Ascending aorta (tissue), 2 donors: Measurements from ENCODE around the gene SLC44A5. TPM values are rescaled to one million over a fixed set of nuclear protein-coding genes. Genes with fewer than 3 reads are reported as not detected.

Experiments
- DNase-seq, 2 donors: peaks; one replicate each; pipeline ENCODE4 v3.0.0-alpha.2; 2019; ENCODE audit warnings: low spot score in 2 of 2
- H3K27ac ChIP-seq, 2 donors: fragments of 200-600 bp; sonication (generic); one replicate each; pipeline ENCODE4 v1.5.1; 2016 to 2017; ENCODE audit warnings: mild to moderate bottlenecking in 1 of 2
- H3K27me3 ChIP-seq: fragments of 200-600 bp; sonication (generic); one replicate; pipeline ENCODE4 v1.5.1; 2017
- H3K36me3 ChIP-seq, 2 donors: fragments of 200-600 bp; sonication (generic); one replicate each; pipeline ENCODE4 v1.5.1; 2016
- H3K4me1 ChIP-seq, 2 donors: fragments of 200-600 bp; sonication (generic); one replicate each; pipeline ENCODE4 v1.5.1; 2016 to 2017; ENCODE audit warnings: mild to moderate bottlenecking in 1 of 2
- H3K4me3 ChIP-seq, 2 donors: fragments of 200-600 bp; sonication (generic); one replicate each; pipeline ENCODE4 v1.5.1; 2016 to 2017; ENCODE audit warnings: mild to moderate bottlenecking in 1 of 2
- H3K9me3 ChIP-seq, 2 donors: fragments of 200-600 bp; sonication (generic); one replicate each; pipeline ENCODE4 v1.5.1; 2016
- intact Hi-C: fragments of 100-400 bp; cut with DNase I; formaldehyde crosslinking; loops from one replicate; pipeline ENCODE4 v1.15.1; 2023
- total RNA-seq: library from RNA; depleted of rRNA; stranded (reverse); fragments of >200 nt; gene quantifications from one replicate; pipeline ENCODE4 v1.1.0, GENCODE V29; 2016
- TF ChIP-seq, protein P1 (sequence below), 3 experiments: fragments of 200-600 bp in 2 of 3; fragments of 450-650 bp in 1 of 3; sonication (generic) in 2 of 3; IDR thresholded peaks; one replicate each; pipeline ENCODE4 v1.5.1; 2016 to 2019; ENCODE audit warnings: antibody characterized with exemption in 3 of 3, mild to moderate bottlenecking in 1 of 3, moderate library complexity in 1 of 3

The SLC44A5 gene
- total RNA-seq, 1 donor from 2014 or later, result not detected

GRCh38 chr1:75440274-75440673 lies 170.6 kb downstream of the SLC44A5 start:
- intact Hi-C loops, result no loop called here
- DNase-seq, result no peak
- H3K4me3 ChIP-seq, result no peak overlapping the region
- H3K36me3 ChIP-seq, result no peaks in the 10 kb centered on the region
- no peaks in the 10 kb centered on the region for H3K9me3 ChIP-seq
- TF ChIP-seq, protein P1, sequence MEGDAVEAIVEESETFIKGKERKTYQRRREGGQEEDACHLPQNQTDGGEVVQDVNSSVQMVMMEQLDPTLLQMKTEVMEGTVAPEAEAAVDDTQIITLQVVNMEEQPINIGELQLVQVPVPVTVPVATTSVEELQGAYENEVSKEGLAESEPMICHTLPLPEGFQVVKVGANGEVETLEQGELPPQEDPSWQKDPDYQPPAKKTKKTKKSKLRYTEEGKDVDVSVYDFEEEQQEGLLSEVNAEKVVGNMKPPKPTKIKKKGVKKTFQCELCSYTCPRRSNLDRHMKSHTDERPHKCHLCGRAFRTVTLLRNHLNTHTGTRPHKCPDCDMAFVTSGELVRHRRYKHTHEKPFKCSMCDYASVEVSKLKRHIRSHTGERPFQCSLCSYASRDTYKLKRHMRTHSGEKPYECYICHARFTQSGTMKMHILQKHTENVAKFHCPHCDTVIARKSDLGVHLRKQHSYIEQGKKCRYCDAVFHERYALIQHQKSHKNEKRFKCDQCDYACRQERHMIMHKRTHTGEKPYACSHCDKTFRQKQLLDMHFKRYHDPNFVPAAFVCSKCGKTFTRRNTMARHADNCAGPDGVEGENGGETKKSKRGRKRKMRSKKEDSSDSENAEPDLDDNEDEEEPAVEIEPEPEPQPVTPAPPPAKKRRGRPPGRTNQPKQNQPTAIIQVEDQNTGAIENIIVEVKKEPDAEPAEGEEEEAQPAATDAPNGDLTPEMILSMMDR (IDR thresholded peaks at IDR 0.05), result no peak
- no peaks in the 10 kb centered on the region for H3K4me1 ChIP-seq
- no peak overlapping the region for H3K27ac ChIP-seq
- no peaks in the 10 kb centered on the region for H3K27me3 ChIP-seq

GRCh38 chr1:75438355-75438754 lies 172.6 kb downstream of the SLC44A5 start:
- Histone ChIP-seq H3K36me3 (no peaks in the 10 kb centered on the region), H3K9me3 (no peaks in the 10 kb centered on the region), H3K27me3 (no peaks in the 10 kb centered on the region), H3K4me1 (no peaks in the 10 kb centered on the region), H3K27ac (no peak overlapping the region), H3K4me3 (no peak overlapping the region)
- no peak for DNase-seq
- intact Hi-C loops, result no loop called here
- TF ChIP-seq, protein P1 (IDR thresholded peaks at IDR 0.05), result no peak

DNA sequence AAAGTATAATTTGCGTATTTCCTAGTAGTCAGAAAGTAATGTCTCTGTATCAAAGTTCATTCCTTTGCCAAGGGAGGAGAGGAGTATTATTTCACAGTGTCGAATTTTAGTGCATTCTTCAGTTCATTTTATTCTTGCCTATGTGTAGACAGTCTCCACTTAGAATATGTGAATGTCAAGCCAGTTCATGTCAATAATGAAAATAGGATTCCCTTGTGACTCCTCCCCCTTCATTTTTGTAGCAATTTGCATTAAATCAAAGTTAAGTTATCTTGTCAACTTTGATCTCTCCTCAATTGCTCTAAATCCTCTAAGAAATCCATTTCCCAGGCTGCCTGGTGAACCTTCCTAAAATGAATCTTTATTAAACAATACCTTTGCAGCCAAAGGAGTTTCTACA lies 179.1 kb downstream of the SLC44A5 start:
- no peaks in the 10 kb centered on the region for H3K4me1 ChIP-seq

GRCh38 chr1:75430526-75430925 lies 180.4 kb downstream of the SLC44A5 start:
- no peak overlapping the region for H3K4me3 ChIP-seq
- no peaks in the 10 kb centered on the region for H3K27me3 ChIP-seq
- intact Hi-C loops, result no loop called here
- TF ChIP-seq, protein P1 (IDR thresholded peaks at IDR 0.05), result no peak
- H3K27ac ChIP-seq, result no peak overlapping the region
- H3K9me3 ChIP-seq, result no peaks in the 10 kb centered on the region
- H3K36me3 ChIP-seq, result no peaks in the 10 kb centered on the region
- no peak for DNase-seq
- no peaks in the 10 kb centered on the region for H3K4me1 ChIP-seq

More for the DNA sequence above, 179.1 kb downstream of the SLC44A5 start:
- H3K27ac ChIP-seq, result no peak overlapping the region
- no peak for DNase-seq
- intact Hi-C loops, result no loop called here
- no peaks in the 10 kb centered on the region for H3K27me3 ChIP-seq
- no peaks in the 10 kb centered on the region for H3K9me3 ChIP-seq
- H3K36me3 ChIP-seq, result no peaks in the 10 kb centered on the region
- H3K4me3 ChIP-seq, result no peak overlapping the region
- TF ChIP-seq, protein P1 (IDR thresholded peaks at IDR 0.05), result no peak

DNA sequence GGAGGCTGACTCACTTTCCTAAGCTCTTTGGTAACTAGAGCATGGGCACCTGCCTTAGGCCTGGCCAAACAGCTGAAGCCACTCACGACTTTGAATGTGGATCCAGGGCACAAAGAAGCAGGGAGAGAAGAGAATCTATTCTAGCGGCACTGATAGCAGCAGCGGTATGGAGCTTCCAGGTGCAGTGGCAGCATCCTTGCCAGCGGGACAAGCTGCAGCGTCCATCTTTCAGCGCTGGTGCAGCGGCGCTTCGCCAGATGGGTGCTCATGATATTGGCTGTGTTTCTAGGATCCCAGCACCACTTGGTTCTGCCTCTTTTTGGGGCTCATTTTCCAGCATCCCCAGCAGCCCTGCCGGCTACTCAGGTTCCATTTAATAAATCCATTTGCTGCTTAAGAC lies 184.2 kb downstream of the SLC44A5 start:
- H3K4me3 ChIP-seq, result no peak overlapping the region
- H3K27me3 ChIP-seq, result no peaks in the 10 kb centered on the region
- H3K36me3 ChIP-seq, result no peaks in the 10 kb centered on the region
- H3K4me1 ChIP-seq, result no peaks in the 10 kb centered on the region
- TF ChIP-seq, protein P1 (IDR thresholded peaks at IDR 0.05), result no peak
- H3K9me3 ChIP-seq, result no peaks in the 10 kb centered on the region
- H3K27ac ChIP-seq, result no peak overlapping the region
- DNase-seq, result no peak
- intact Hi-C loops, result no loop called here

- DNase-seq, result no peak
Observed at GRCh38 chr1:75425001-75425650, 185.8 kb downstream of the SLC44A5 start.

More at GRCh38 chr1:75425001-75425650, 185.8 kb downstream of the SLC44A5 start:
- TF ChIP-seq, protein P1 (IDR thresholded peaks at IDR 0.05), result no peak
- no peaks in the 10 kb centered on the region for H3K27me3 ChIP-seq
- H3K4me1 ChIP-seq, result no peaks in the 10 kb centered on the region
- H3K36me3 ChIP-seq, result no peaks in the 10 kb centered on the region
- H3K4me3 ChIP-seq, result no peak overlapping the region
- H3K9me3 ChIP-seq, result no peaks in the 10 kb centered on the region
- intact Hi-C loops, result no loop called here
- H3K27ac ChIP-seq, result no peak overlapping the region
